Endodermal cell (in vitro differentiated cells): ENCODE results near the gene YIPF3. TPM values are rescaled to one million over a fixed set of nuclear protein-coding genes. Genes with fewer than 3 reads are reported as not detected.

Experiments used
- DNase-seq: peaks from one replicate; pipeline ENCODE4 v3.0.0-alpha.2; 2017
- H3K27ac ChIP-seq: 2 replicates; pipeline ENCODE4 v1.5.1; 2013; ENCODE audit warnings: mild to moderate bottlenecking, low read depth, low read length, moderate library complexity
- H3K27me3 ChIP-seq: 2 replicates; pipeline ENCODE4 v1.6.1; 2013; ENCODE audit warnings: mild to moderate bottlenecking, low read length, moderate library complexity; ENCODE audit not compliant: insufficient read depth, control insufficient read depth, poor library complexity, severe bottlenecking
- H3K36me3 ChIP-seq: 2 replicates; pipeline ENCODE4 v1.7.0; 2013; ENCODE audit warnings: mild to moderate bottlenecking, low read length, moderate library complexity; ENCODE audit not compliant: control insufficient read depth, insufficient read depth
- H3K4me1 ChIP-seq: one replicate; pipeline ENCODE4 v1.7.0; 2013; ENCODE audit warnings: low read length; ENCODE audit not compliant: control insufficient read depth, insufficient read depth
- H3K4me3 ChIP-seq: 2 replicates; pipeline ENCODE4 v1.5.1; 2013; ENCODE audit warnings: mild to moderate bottlenecking, low read length, moderate library complexity
- H3K9ac ChIP-seq: 2 replicates; pipeline ENCODE4 v1.6.1; 2013; ENCODE audit warnings: mild to moderate bottlenecking, low read length, moderate library complexity; ENCODE audit not compliant: poor library complexity, severe bottlenecking; ENCODE audit errors: extremely low read depth
- H3K9me3 ChIP-seq: 2 replicates; pipeline ENCODE4 v1.6.1; 2013; ENCODE audit warnings: mild to moderate bottlenecking, low read length, moderate library complexity; ENCODE audit not compliant: control insufficient read depth
- H3K27ac Mint-ChIP-seq: 2 replicates; pipeline ENCODE4 v1.8.0; 2020; ENCODE audit warnings: mixed read lengths
- H3K27me3 Mint-ChIP-seq: 2 replicates; pipeline ENCODE4 v1.8.0; 2021; ENCODE audit warnings: mild to moderate bottlenecking, mixed read lengths; ENCODE audit not compliant: insufficient read depth
- H3K36me3 Mint-ChIP-seq: 2 replicates; pipeline ENCODE4 v1.8.0; 2020; ENCODE audit warnings: low read depth, mixed read lengths
- H3K4me1 Mint-ChIP-seq: 2 replicates; pipeline ENCODE4 v1.8.0; 2020; ENCODE audit warnings: mixed read lengths
- H3K4me3 Mint-ChIP-seq: 2 replicates; pipeline ENCODE4 v1.8.0; 2020; ENCODE audit warnings: mild to moderate bottlenecking, moderate library complexity, mixed read lengths
- H3K9me3 Mint-ChIP-seq: 2 replicates; pipeline ENCODE4 v1.8.0; 2020; ENCODE audit warnings: mild to moderate bottlenecking, mixed read lengths
- CTCF ChIP-seq: fragments of 200-600 bp; sonication (generic); conservative IDR thresholded peaks from 2 replicates; pipeline ENCODE4 v1.5.0; 2021; ENCODE audit warnings: antibody characterized with exemption, mild to moderate bottlenecking
- WGBS, 2 experiments: methylation state at CpG; one replicate each; pipeline versions ENCODE4 v1.1.5 to v1.1.7; 2013; ENCODE audit warnings: missing lambda C conversion rate in 2 of 2, mixed read lengths in 1 of 2; ENCODE audit not compliant: insufficient coverage in 1 of 2, insufficient read length in 1 of 2; 5-methylcytosine and 5-hydroxymethylcytosine counted together
- total RNA-seq, 2 donors: library from RNA; stranded (reverse); fragmentation: NEBNext Ultra II Directional in 1 of 2; extraction: Animal tissue kit (Norgen Biotek cat#: 25700) in 1 of 2; gene quantifications; 2 replicates in 1 of 2; 3 replicates in 1 of 2; pipeline ENCODE4 v1.2.1, GENCODE V29; 2021

Gene YIPF3
- total RNA-seq, 2 donors from 2014 or later, result 87.7 to 103 TPM

GRCh38 chr6:43495409-43495941 lies 21.3 kb downstream of the YIPF3 start:
- Mint-ChIP-seq H3K36me3 (peaks cover 24% of the 10 kb centered on the region), H3K27ac (peak overlapping the region; percentile 78), H3K4me1 (peaks cover 17% of the 10 kb centered on the region), H3K4me3 (no peak overlapping the region), H3K27me3 (no peaks in the 10 kb centered on the region), H3K9me3 (no peaks in the 10 kb centered on the region)
- no peak overlapping the region for H3K27ac ChIP-seq
- WGBS, 2 experiments, result 95% methylated on average over 4 of the region's 4 CpGs; no CpG with 5 or more reads in 1 of the 2 experiments
- no peak overlapping the region for H3K9ac ChIP-seq
- H3K4me1 ChIP-seq, result no peaks in the 10 kb centered on the region
- peak; percentile 51 for DNase-seq
- peak; percentile 44 for TF ChIP-seq CTCF
- H3K27me3 ChIP-seq, result no peaks in the 10 kb centered on the region
- peaks cover 32% of the 10 kb centered on the region for H3K36me3 ChIP-seq
- no peaks in the 10 kb centered on the region for H3K9me3 ChIP-seq
- no peak overlapping the region for H3K4me3 ChIP-seq

GRCh38 chr6:43494766-43495165 lies 22.0 kb downstream of the YIPF3 start:
- no peak overlapping the region for H3K27ac Mint-ChIP-seq
- no peaks in the 10 kb centered on the region for H3K9me3 Mint-ChIP-seq
- H3K27me3 ChIP-seq, result no peaks in the 10 kb centered on the region
- H3K36me3 Mint-ChIP-seq, result peaks cover 22% of the 10 kb centered on the region
- peaks cover 25% of the 10 kb centered on the region for H3K36me3 ChIP-seq
- H3K9ac ChIP-seq, result no peak overlapping the region
- H3K4me3 Mint-ChIP-seq, result no peak overlapping the region
- H3K27ac ChIP-seq, result no peak overlapping the region
- peaks cover 17% of the 10 kb centered on the region for H3K4me1 Mint-ChIP-seq
- DNase-seq, result no peak
- 93 to 96% methylated on average over 3 to 4 of the region's 4 CpGs for whole genome bisulfite sequencing, 2 experiments
- H3K4me1 ChIP-seq, result no peaks in the 10 kb centered on the region
- H3K4me3 ChIP-seq, result no peak overlapping the region
- no peaks in the 10 kb centered on the region for H3K27me3 Mint-ChIP-seq
- H3K9me3 ChIP-seq, result no peaks in the 10 kb centered on the region
- no peak for TF ChIP-seq CTCF

DNA sequence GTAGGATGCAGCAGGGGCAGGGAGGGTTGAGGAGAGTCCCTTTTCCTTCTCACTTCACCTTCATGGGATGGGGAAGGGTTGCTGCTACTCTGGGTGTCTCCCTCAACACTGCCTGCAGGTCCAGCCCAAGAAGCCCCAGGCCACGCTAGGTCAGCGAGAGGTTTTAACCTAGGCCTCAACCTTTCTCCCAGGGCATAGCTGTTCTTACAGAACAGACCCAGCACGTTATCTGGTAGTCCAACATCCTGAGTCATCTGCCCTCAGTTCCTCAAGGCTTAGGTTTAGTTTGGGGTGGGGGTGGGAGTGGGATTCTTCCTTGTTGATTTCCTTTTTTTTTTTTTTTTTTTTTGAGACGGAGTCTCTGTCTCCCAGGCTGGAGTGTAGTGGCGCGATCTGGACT lies 22.4 kb downstream of the YIPF3 start:
- no peak overlapping the region for H3K27ac ChIP-seq
- no peak overlapping the region for H3K4me3 ChIP-seq
- H3K9ac ChIP-seq, result no peak overlapping the region
- H3K36me3 ChIP-seq, result peaks cover 21% of the 10 kb centered on the region
- peaks cover 17% of the 10 kb centered on the region for H3K4me1 Mint-ChIP-seq
- H3K4me1 ChIP-seq, result no peaks in the 10 kb centered on the region
- no peaks in the 10 kb centered on the region for H3K9me3 Mint-ChIP-seq
- H3K9me3 ChIP-seq, result no peaks in the 10 kb centered on the region
- TF ChIP-seq CTCF, result no peak
- H3K27me3 ChIP-seq, result no peaks in the 10 kb centered on the region
- H3K27ac Mint-ChIP-seq, result no peak overlapping the region
- no peaks in the 10 kb centered on the region for H3K27me3 Mint-ChIP-seq
- no peak for DNase-seq
- peaks cover 17% of the 10 kb centered on the region for H3K36me3 Mint-ChIP-seq
- H3K4me3 Mint-ChIP-seq, result no peak overlapping the region
- 95 to 100% methylated on average over 3 to 6 of the region's 6 CpGs for WGBS, 2 experiments
